BE2C (cell line): ENCODE data around the gene DLX4.

Source experiments
- DNase-seq: peaks from one replicate; pipeline ENCODE4 v3.0.0-alpha.2; 2020
- H3K27me3 ChIP-seq: fragments of 250-450 bp; sonication (Bioruptor Pico); 2 replicates; pipeline ENCODE4 v1.5.1; 2020; ENCODE audit warnings: mild to moderate bottlenecking
- H3K36me3 ChIP-seq: fragments of 250-450 bp; sonication (Bioruptor Pico); 2 replicates; pipeline ENCODE4 v1.5.1; 2020; ENCODE audit warnings: mild to moderate bottlenecking
- H3K4me1 ChIP-seq: fragments of 250-450 bp; sonication (Bioruptor Pico); 2 replicates; pipeline ENCODE4 v1.5.1; 2020
- H3K4me3 ChIP-seq: 2 replicates; pipeline ENCODE4 v1.5.1; 2011; ENCODE audit warnings: low read depth, low read length
- H3K9me3 ChIP-seq: fragments of 250-450 bp; sonication (Bioruptor Pico); 2 replicates; pipeline ENCODE4 v1.5.1; 2020
- CTCF ChIP-seq: IDR thresholded peaks from 2 replicates; pipeline ENCODE4 v1.5.1; 2012; ENCODE audit warnings: mild to moderate bottlenecking, low read depth, low read length

DLX4 gene

GRCh38 chr17:49952209-49952911 is 16.6 kb upstream of the DLX4 start:
- Histone ChIP-seq H3K36me3 (no peaks in the 10 kb centered on the region), H3K4me1 (no peaks in the 10 kb centered on the region), H3K9me3 (no peaks in the 10 kb centered on the region), H3K27me3 (no peaks in the 10 kb centered on the region), H3K4me3 (no peak overlapping the region)
- peak; percentile 96 for TF ChIP-seq CTCF
- peak; percentile 87 for DNase-seq

- Histone ChIP-seq H3K9me3 (no peaks in the 10 kb centered on the region), H3K27me3 (no peaks in the 10 kb centered on the region), H3K4me1 (no peaks in the 10 kb centered on the region), H3K4me3 (no peak overlapping the region), H3K36me3 (no peaks in the 10 kb centered on the region)
- DNase-seq: no peak
- no peak for TF ChIP-seq CTCF
These were observed 16.0 kb upstream of the DLX4 start for GRCh38 chr17:49952912-49953497.

- TF ChIP-seq CTCF: no peak
- no peaks in the 10 kb centered on the region for H3K27me3 ChIP-seq
- no peaks in the 10 kb centered on the region for H3K36me3 ChIP-seq
- no peaks in the 10 kb centered on the region for H3K4me1 ChIP-seq
- no peak for DNase-seq
- no peaks in the 10 kb centered on the region for H3K9me3 ChIP-seq
- H3K4me3 ChIP-seq: no peak overlapping the region
These were observed 13.8 kb upstream of the DLX4 start for GRCh38 chr17:49955157-49955556.

- Histone ChIP-seq H3K4me1 (no peaks in the 10 kb centered on the region), H3K27me3 (peaks cover 6% of the 10 kb centered on the region), H3K4me3 (no peak overlapping the region), H3K36me3 (no peaks in the 10 kb centered on the region), H3K9me3 (no peaks in the 10 kb centered on the region)
- no peak for DNase-seq
- TF ChIP-seq CTCF: no peak
These were observed 12.2 kb upstream of the DLX4 start for GRCh38 chr17:49956780-49957179.

GRCh38 chr17:49957350-49957749 is 11.6 kb upstream of the DLX4 start:
- Histone ChIP-seq H3K27me3 (peaks cover 11% of the 10 kb centered on the region), H3K36me3 (no peaks in the 10 kb centered on the region), H3K4me1 (no peaks in the 10 kb centered on the region), H3K9me3 (no peaks in the 10 kb centered on the region), H3K4me3 (no peak overlapping the region)
- TF ChIP-seq CTCF: no peak
- no peak for DNase-seq

GRCh38 chr17:49958723-49959122 is 10.3 kb upstream of the DLX4 start:
- H3K4me3 ChIP-seq: no peak overlapping the region
- DNase-seq: no peak
- no peaks in the 10 kb centered on the region for H3K36me3 ChIP-seq
- TF ChIP-seq CTCF: no peak
- no peaks in the 10 kb centered on the region for H3K4me1 ChIP-seq
- H3K27me3 ChIP-seq: peaks cover 25% of the 10 kb centered on the region
- no peaks in the 10 kb centered on the region for H3K9me3 ChIP-seq
